Urinary bladder (tissue), 4 donors: ENCODE data around the gene CCDC3. TPM values are rescaled to one million over a fixed set of nuclear protein-coding genes. Genes with fewer than 3 reads are reported as not detected.
"Not testable (repeated sequence)": the region's sequence is repeated elsewhere in the genome, so short reads cannot be mapped to it uniquely, and the experiment has no call there.

Experiments
- DNase-seq: peaks from one replicate; pipeline ENCODE4 v3.0.0-alpha.2; 2015; ENCODE audit errors: extremely low spot score
- H3K27ac ChIP-seq: one replicate; pipeline ENCODE4 v1.5.1; 2013; ENCODE audit warnings: low read depth, mild to moderate bottlenecking, moderate library complexity
- H3K36me3 ChIP-seq: one replicate; pipeline ENCODE4 v1.6.1; 2013; ENCODE audit warnings: mild to moderate bottlenecking, moderate library complexity; ENCODE audit not compliant: insufficient read depth
- H3K4me1 ChIP-seq: one replicate; pipeline ENCODE4 v1.6.1; 2013; ENCODE audit warnings: mild to moderate bottlenecking, moderate library complexity; ENCODE audit not compliant: insufficient read depth
- H3K4me3 ChIP-seq: one replicate; pipeline ENCODE4 v1.5.1; 2013; ENCODE audit warnings: low read depth, low read length
- WGBS: extraction: QIAGEN DNeasy Blood & Tissue Kit; methylation state at CpG from one replicate; pipeline ENCODE4 v1.1.7; 2013; 5-methylcytosine and 5-hydroxymethylcytosine counted together
- polyA plus RNA-seq: library from polyadenylated mRNA; stranded (reverse); fragments of 200-250 nt; gene quantifications from one replicate; pipeline ENCODE4 v1.2.3, GENCODE V29; 2013
- total RNA-seq: library from RNA; depleted of rRNA; stranded (reverse); fragments of >200 nt; gene quantifications from one replicate; pipeline ENCODE4 v1.2.3, GENCODE V29; 2014
- donor health status: healthy with polysubstance abuse.
- donor health status: healthy.

CCDC3 gene
- total RNA-seq (22.5 TPM), polyA plus RNA-seq (30.6 TPM)

- 6% methylated on average over 85 of the region's 93 CpGs for WGBS
- DNase-seq = no peak
- H3K4me3 ChIP-seq = peak within 1 kb of the TSS; percentile 58
- H3K36me3 ChIP-seq = no peaks in the 10 kb centered on the region
- H3K4me1 ChIP-seq = no peaks in the 10 kb centered on the region
- H3K27ac ChIP-seq = no peak within 1 kb of the TSS
Measured at GRCh38 chr10:13001041-13001886, at the start of gene CCDC3. Gene CCDC3 (minus strand): TSS chr10:13001713. CDS start chr10:13001570, 143 bp downstream.

- Histone ChIP-seq H3K4me3 (no peak overlapping the region), H3K27ac (no peak overlapping the region)
- WGBS = 61% methylated on average over 7 of the region's 7 CpGs
Measured at GRCh38 chr10:13051126-13051694, 49.7 kb upstream of the CCDC3 start.

GRCh38 chr10:13049774-13050420 lies 48.4 kb upstream of the CCDC3 start:
- Histone ChIP-seq H3K27ac (no peak overlapping the region), H3K36me3 (no peaks in the 10 kb centered on the region), H3K4me1 (no peaks in the 10 kb centered on the region), H3K4me3 (no peak overlapping the region)
- 64% methylated on average over 6 of the region's 6 CpGs for WGBS
- DNase-seq = no peak

More at GRCh38 chr10:13051126-13051694, 49.7 kb upstream of the CCDC3 start:
- no peaks in the 10 kb centered on the region for H3K36me3 ChIP-seq
- H3K4me1 ChIP-seq = no peaks in the 10 kb centered on the region
- DNase-seq = no peak

- WGBS = 48% methylated on average over 3 of the region's 3 CpGs
- Histone ChIP-seq H3K4me3 (no peak overlapping the region), H3K4me1 (no peaks in the 10 kb centered on the region), H3K36me3 (no peaks in the 10 kb centered on the region), H3K27ac (no peak overlapping the region)
- DNase-seq = no peak
Measured at GRCh38 chr10:13048762-13049161, 47.2 kb upstream of the CCDC3 start.

- WGBS = 74% methylated on average over 12 of the region's 12 CpGs
- Histone ChIP-seq H3K27ac (no peak overlapping the region), H3K4me3 (no peak overlapping the region), H3K4me1 (no peaks in the 10 kb centered on the region), H3K36me3 (no peaks in the 10 kb centered on the region)
- no peak for DNase-seq
Measured at GRCh38 chr10:13047529-13048206, 46.2 kb upstream of the CCDC3 start.

- Histone ChIP-seq H3K4me3 (no peak overlapping the region), H3K36me3 (no peaks in the 10 kb centered on the region), H3K4me1 (no peaks in the 10 kb centered on the region), H3K27ac (no peak overlapping the region)
- DNase-seq = no peak
- whole genome bisulfite sequencing = 85% methylated on average over 6 of the region's 6 CpGs
Measured at GRCh38 chr10:13046851-13047528, 45.5 kb upstream of the CCDC3 start.

- no peak overlapping the region for H3K4me3 ChIP-seq
- 85% methylated on average over 2 of the region's 2 CpGs for WGBS
- no peak for DNase-seq
- H3K4me1 ChIP-seq = no peaks in the 10 kb centered on the region
- no peak overlapping the region for H3K27ac ChIP-seq
- no peaks in the 10 kb centered on the region for H3K36me3 ChIP-seq
Measured at GRCh38 chr10:13043520-13043919, 42.0 kb upstream of the CCDC3 start.

- Histone ChIP-seq H3K4me1 (no peaks in the 10 kb centered on the region), H3K36me3 (no peaks in the 10 kb centered on the region), H3K4me3 (no peak overlapping the region), H3K27ac (no peak overlapping the region)
- 77% methylated on average over 6 of the region's 6 CpGs for WGBS
- no peak for DNase-seq
Measured at GRCh38 chr10:13039761-13040160, 38.2 kb upstream of the CCDC3 start.

- no peak for DNase-seq
- H3K4me1 ChIP-seq = no peaks in the 10 kb centered on the region
- no peak overlapping the region for H3K4me3 ChIP-seq
- 49% methylated on average over 2 of the region's 2 CpGs for WGBS
- no peaks in the 10 kb centered on the region for H3K36me3 ChIP-seq
- H3K27ac ChIP-seq = no peak overlapping the region
Measured at GRCh38 chr10:13038391-13038790, 36.9 kb upstream of the CCDC3 start.

- 95% methylated on average over 2 of the region's 2 CpGs for WGBS
- Histone ChIP-seq H3K4me3 (no peak overlapping the region), H3K36me3 (no peaks in the 10 kb centered on the region), H3K27ac (no peak overlapping the region), H3K4me1 (no peaks in the 10 kb centered on the region)
- no peak for DNase-seq
Measured at GRCh38 chr10:13037832-13038231, 36.3 kb upstream of the CCDC3 start.

GRCh38 chr10:13036841-13037240 lies 35.3 kb upstream of the CCDC3 start:
- no peak for DNase-seq
- H3K4me3 ChIP-seq = no peak overlapping the region
- H3K27ac ChIP-seq = no peak overlapping the region
- 70% methylated on average over 4 of the region's 4 CpGs for WGBS
- H3K4me1 ChIP-seq = no peaks in the 10 kb centered on the region
- no peaks in the 10 kb centered on the region for H3K36me3 ChIP-seq

GRCh38 chr10:13035731-13036130 lies 34.2 kb upstream of the CCDC3 start:
- H3K27ac ChIP-seq, H3K36me3 ChIP-seq, DNase-seq, H3K4me1 ChIP-seq, H3K4me3 ChIP-seq: not testable (repeated sequence)
- WGBS = 77% methylated on average over 9 of the region's 9 CpGs

- DNase-seq = no peak
- WGBS = 63% methylated on average over 5 of the region's 5 CpGs
- Histone ChIP-seq H3K27ac (no peak overlapping the region), H3K36me3 (no peaks in the 10 kb centered on the region), H3K4me3 (no peak overlapping the region), H3K4me1 (no peaks in the 10 kb centered on the region)
Measured at GRCh38 chr10:13026873-13027272, 25.4 kb upstream of the CCDC3 start.
